HL-60/S4 treated with phorbol 12-myristate 13-acetate at 8.2 ng/mL for 4 days and 3 days (cell line): ENCODE results near the gene DIPK1B.

Experiments used
- in situ Hi-C: fragments of 300-500 bp; cut with MboI; formaldehyde crosslinking; loops from 2 replicates; pipeline ENCODE4 v1.15.0; 2022; ENCODE audit warnings: low sequenced_read_pairs

Gene DIPK1B

GRCh38 chr9:136711751-136712689 lies at the start of gene DIPK1B:
TSS of gene DIPK1B (plus strand) at chr9:136712572. CDS start at chr9:136712666, 94 bp downstream.
- in situ Hi-C loops, result no loop called here

- in situ Hi-C loops, result no loop called here
Observed at GRCh38 chr9:136662656-136663581, 49.5 kb upstream of the DIPK1B start, which contains the start of gene EGFL7. TSS of gene EGFL7 (plus strand) at chr9:136662916. CDS start at chr9:136668283, 5,367 bp downstream.

GRCh38 chr9:136664000-136664915 lies 48.1 kb upstream of the DIPK1B start:
- in situ Hi-C loops, result no loop called here

DNA sequence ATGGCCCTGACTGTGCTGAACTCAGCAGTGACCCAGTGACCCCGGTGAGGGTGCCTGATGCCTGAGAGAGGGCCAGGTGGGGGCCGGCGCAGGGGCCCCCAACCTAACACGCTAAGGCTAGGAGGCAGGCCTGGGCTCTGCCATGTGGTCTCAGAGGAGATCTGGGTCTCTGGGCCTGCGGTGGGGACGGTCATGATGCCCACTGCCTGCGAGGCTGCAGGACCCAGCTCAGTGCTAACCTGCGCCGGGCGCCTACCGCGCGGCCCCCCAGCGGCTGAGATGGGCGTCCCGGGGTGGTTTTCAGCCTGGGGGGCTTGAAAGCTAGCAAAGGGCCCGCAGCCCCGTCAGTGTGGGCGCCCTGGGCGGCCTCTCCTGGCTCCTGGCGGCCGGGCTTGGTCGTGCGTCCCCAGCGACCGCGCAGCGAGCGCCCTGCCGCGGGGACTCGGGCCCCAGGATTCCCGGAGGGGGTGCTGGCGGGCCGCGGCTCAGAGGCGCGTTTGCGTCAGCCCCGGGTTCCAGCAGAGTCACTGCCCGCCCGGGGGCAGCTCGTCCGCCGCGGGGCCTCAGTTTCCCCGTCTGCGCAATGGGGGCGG lies 47.2 kb upstream of the DIPK1B start:
- in situ Hi-C loops, result no loop called here

DNA sequence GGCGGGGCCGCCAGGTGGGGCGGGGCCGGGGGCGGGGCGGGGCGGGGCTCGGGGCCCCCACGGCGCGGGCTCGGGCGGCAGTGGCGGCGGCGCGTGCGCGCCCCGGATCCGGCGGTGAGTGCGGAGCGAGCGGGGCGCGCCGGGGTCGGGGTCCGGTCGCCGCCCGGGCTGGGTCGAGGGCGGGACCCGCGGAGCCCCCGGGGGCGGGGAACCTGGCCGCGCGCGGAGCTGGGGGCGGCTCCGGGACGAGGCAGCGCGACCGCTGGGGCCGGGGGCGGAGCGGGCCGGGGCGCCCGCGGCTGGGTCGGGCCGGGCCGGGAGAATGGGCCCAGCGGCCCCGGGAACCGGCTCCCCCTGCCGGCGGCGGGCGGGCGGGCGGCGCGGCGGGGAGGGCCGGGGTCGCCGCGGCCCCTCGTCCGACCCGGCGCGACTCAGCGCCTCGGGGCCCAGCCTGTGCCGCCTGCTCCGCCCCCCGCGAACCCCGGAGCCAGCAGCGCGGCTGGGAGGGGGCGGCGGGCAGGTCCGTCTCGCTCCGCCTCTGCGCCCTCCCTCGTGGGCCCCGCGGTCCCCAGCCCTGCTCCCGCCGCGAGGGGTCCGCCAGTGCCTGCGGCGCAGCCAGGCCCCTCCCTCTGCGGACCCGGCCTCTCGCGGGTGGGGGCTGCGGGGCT lies 46.5 kb upstream of the DIPK1B start:
- in situ Hi-C loops, result no loop called here

DNA sequence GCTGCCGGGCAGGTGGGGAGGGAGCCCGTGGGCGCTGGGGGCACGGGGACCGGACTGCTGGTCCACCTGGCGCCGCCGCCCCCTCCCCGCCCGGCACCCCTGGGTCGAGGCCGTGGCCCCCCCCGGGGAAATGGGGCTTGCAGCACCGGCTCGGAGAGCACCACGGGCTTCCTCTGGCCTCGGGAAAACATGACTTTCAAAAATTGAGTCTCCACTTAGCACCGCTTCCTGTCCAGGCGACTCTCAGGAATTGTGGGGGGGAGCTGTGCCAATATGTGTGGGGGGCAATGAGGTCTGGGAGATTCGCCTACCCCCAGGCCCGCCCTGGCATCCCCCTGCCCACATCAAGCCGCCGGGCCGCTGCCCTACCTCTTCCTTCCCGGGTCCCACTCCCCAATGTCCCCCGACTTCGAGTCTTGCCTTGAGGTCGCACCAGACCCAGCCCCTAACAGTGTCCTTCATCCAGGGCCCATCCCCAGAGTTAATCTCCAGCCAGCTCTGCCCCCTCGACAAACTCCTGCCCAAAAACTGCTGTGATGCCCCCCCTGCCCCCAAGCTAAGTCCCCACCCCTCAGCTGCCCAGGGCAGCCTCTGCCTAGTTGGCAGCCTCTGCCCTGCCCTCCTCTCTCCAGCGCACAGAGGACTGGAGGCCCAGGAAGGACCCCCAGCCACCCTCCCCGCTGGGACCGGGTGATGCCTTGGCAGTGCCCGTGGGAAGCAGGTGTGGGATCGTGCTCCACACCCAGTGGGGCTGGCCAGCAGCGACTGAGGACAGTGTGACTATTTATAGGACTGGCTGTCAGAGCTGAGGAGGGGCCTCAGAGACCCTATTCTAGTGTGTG lies 45.8 kb upstream of the DIPK1B start:
- in situ Hi-C loops, result no loop called here

DNA sequence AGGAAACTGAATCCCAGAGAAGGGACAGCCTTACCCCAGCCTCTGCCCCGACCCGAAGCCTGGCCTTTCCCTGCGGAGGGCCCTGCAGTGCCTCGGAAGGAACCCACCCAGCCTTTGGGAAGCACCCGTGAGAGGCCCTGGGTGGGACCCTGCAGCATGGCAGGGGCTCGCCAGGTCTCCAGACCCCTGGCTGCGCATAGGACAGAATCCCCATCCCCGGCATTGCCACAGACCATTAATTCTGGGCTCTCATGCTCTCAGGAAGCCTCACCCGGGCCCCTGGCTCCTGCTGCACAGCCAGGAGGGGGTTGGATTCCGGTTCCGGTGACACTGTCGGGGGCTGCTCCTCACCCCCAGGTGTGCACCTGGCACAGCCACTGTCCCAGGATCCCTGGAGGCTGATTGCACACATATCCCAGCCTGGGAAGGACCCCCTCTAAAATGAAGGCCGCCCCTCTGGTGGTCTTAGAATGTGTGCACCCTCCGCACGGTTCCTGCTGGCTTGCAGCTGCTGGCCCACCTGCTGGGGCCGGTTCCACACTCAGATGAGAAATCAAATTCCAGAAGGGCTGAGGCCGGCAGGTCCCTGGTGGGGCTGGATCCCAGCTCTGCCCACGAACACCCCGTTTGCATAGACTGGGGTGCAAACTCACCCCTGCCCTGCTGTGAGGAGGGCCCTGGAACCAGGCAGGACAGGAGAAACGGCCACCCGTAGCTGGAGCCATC lies 45.0 kb upstream of the DIPK1B start:
- in situ Hi-C loops, result no loop called here

- in situ Hi-C loops, result no loop called here
Observed at GRCh38 chr9:136667940-136668760, 44.2 kb upstream of the DIPK1B start.

DNA sequence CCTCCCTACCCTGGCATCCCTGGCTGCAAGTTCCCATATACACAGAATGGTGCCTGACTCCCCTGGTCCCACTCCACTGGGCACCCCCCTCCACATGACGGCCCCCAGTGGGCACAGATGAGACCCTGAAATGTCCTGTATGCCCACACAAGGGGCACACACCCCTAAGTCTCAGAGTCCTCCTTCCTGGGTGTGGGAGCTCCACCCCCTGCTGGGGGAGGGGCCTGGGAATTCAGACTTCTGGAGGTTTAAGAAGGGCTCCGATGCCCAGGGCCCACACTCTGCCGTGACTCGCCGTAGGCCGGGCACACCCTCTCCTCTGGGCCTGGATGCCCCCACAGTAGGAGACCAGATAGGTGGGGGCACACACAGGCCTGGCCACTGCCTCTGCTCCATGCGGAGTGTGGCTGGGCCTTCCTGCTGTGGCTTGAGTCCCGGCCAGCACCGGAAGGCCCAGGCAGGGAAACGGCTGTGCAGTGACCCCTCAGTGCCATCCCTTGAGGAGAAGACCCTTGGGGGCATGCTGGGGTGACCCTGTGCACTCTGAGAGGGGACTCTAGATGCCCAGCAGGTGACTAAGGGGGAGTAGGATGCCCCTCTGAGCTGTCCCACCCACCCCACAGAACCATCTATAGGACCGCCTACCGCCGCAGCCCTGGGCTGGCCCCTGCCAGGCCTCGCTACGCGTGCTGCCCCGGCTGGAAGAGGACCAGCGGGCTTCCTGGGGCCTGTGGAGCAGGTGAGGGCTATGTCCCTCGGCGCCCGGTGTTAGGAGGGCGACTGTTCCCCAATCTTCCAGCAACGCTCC lies 43.2 kb upstream of the DIPK1B start:
- in situ Hi-C loops, result no loop called here

GRCh38 chr9:136669791-136670464 lies 42.4 kb upstream of the DIPK1B start:
- in situ Hi-C loops, result no loop called here

DNA sequence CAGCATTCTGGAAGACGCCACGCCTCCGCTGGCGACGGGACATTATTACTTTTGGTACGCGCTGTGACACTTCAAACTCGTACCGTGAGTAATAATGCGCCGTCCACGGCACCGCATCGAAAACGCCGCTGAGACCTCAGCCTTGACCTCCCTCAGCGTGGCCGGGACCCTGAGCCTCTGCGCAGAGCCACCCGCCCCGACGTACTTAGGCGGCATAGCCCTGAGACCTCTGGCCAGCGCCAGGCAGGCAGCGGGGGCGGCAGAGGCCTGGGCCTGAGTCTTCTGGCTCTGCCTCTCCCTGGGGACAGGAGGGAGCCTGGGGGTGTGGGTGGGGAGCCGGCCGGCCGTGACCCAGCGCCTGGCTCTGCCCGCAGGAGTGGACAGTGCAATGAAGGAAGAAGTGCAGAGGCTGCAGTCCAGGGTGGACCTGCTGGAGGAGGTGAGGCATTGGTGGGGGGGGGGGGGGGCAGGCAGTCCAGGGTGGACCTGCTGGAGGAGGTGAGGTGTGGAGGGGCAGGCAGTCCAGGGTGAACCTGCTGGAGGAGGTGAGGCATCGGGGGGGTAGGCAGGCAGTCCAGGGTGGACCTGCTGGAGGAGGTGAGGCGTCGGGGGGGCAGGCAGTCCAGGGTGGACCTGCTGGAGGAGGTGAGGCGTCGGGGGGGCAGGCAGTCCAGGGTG lies 41.7 kb upstream of the DIPK1B start:
- in situ Hi-C loops, result no loop called here

GRCh38 chr9:136671254-136671614 lies 41.1 kb upstream of the DIPK1B start:
- in situ Hi-C loops, result no loop called here

DNA sequence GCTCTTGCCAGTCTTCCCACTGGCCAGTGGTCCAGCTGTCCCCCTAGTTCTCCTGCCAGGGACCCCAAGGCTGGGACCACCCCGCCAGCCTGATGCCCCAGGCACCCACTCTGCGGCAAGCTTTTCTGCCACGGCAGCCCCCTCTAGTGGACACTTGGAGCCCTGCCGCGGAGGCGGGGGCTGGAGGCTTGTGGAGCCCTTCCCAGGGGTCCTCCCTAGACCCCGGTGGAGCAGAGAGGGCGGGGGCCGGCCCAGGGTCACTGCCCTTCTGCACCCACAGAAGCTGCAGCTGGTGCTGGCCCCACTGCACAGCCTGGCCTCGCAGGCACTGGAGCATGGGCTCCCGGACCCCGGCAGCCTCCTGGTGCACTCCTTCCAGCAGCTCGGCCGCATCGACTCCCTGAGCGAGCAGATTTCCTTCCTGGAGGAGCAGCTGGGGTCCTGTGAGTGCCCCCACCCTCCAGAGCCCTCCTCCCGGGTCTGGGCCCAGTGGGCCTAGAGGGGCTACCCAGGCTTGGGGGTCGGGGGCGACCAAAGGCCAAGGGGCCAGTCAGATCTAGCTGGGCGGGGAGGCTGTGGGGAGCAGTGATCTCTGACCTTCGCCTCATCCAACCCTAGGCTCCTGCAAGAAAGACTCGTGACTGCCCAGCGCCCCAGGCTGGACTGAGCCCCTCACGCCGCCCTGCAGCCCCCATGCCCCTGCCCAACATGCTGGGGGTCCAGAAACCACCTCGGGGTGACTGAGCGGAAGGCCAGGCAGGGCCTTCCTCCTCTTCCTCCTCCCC lies 40.5 kb upstream of the DIPK1B start:
- in situ Hi-C loops, result no loop called here

GRCh38 chr9:136672431-136673087 lies 39.8 kb upstream of the DIPK1B start:
- in situ Hi-C loops, result no loop called here
